T47D (cell line): Measurements from ENCODE around the gene ZNF516.

ENCODE experiments used
- DNase-seq, 2 experiments: peaks; one replicate each; pipeline versions ENCODE4 v3.0.0 to v3.0.0-alpha.2; 2011 to 2012; ENCODE audit warnings: low read depth in 1 of 2, low spot score in 1 of 2
- JUND ChIP-seq: IDR thresholded peaks from 2 replicates; pipeline ENCODE4 v1.6.1; 2012; ENCODE audit warnings: low read depth
- in situ Hi-C: cut with HindIII; loops from 2 replicates; pipeline ENCODE4 v1.10.0; 2016; ENCODE audit warnings: low sequenced_read_pairs, low pct_unique_long_range_greater_than_20kb

ZNF516 gene

DNA sequence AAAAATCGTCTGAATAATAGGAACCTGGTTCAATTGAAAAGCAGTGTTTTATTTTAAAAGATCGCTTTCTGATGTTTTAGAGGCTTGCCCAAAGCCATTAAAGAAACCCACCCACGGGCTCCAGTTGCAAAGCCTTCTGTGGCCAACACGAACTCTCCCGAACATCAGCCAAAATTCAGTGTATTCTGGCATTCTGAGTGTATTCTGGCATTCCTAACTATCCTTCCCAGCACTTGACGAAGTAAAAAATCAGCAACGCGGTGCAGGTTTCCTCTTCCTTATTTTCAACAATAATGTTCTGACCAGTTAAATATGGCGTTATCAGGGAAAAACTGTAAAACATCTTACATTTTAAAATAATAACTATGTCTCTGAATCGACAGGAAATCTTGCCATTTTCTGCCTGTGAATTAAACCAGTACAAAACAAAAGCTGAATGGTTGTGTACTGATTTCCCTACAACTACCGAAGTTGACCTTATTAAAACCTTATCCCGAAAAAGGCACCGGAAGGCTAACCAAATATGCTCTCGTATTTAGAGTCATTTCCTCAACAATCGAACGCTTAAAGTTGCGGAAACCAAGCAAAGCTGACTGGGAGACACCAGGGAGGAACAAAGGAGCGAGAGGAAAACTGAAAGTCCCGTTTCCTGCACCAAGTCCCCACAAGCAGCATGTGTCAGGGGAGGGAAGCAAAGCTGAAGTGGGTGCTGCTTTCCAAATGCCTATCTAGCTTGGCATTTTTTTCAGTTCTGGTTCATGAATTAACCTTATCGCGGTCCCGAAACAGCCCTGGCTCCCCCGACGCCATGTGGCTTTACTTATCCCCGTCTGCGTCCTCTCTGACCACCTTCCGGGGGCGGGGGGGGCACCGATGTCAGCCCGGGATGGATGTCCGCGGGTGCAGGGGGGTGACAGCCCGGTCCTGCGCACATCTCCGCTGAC, 44.3 kb downstream of the ZNF516 start:
- TF ChIP-seq JUND = no peak
- in situ Hi-C loops = no loop called here
- peak in 1 of 2 experiments; percentile 15 for DNase-seq

DNA sequence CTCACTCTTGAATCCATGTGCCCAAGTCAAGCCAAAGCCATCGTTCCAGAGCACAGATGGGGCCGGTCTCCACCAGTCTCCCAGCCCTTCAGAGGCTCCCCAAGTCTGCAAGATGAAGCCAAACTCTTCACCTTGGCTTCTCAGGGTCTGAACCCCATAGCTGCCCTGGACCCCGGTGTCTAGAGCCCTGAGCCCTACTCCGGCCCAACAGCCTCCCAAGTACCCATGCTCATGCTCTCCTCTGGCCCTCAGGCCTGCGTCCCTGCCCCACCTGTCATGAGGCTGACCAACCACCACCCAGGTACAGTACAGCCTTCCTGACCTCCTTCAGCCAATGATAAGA, 46.0 kb downstream of the ZNF516 start:
- TF ChIP-seq JUND = no peak
- DNase-seq = no peak
- in situ Hi-C loops = no loop called here

DNA sequence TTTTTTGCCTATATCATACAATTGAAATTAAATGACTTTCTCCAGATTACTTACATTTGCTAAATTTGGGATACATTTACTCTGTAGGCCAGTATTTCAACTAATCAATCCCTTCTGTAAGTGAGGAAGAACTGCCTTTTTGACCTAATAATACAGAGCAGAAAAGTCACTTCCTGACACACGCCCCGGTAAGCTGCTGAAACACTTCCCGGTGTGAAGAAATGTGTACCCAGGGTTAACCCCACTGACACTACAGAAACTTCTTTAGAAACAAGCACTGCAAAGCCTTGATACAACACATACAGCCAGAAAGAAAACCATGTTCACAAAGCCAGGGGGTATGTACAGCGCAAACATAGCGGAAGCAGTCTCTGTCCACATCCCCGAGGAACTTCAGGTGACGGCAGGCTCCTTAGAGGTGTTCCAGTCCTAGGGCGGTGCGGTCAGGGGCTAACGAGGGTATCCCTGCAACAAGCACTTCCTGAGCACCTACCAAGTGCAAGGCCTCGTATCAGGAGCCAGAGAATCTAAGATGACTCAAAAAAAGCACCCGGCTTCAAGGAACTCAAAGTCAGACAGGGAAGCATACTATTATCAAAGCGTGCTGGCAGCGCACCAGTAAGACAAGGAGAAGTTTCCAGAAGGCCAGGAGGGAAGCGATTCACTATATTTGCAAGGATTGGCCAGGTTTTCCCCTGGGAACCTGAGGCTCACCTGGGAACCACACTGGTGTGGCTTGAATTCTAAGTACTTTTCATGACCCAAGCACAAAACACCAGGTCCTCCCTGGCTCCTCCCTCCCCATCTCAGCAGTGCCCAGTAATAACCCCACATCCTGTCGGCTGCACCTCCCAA, 46.6 kb downstream of the ZNF516 start:
- in situ Hi-C loops = no loop called here
- TF ChIP-seq JUND = no peak
- DNase-seq = peak in 1 of 2 experiments; percentile 7

DNA sequence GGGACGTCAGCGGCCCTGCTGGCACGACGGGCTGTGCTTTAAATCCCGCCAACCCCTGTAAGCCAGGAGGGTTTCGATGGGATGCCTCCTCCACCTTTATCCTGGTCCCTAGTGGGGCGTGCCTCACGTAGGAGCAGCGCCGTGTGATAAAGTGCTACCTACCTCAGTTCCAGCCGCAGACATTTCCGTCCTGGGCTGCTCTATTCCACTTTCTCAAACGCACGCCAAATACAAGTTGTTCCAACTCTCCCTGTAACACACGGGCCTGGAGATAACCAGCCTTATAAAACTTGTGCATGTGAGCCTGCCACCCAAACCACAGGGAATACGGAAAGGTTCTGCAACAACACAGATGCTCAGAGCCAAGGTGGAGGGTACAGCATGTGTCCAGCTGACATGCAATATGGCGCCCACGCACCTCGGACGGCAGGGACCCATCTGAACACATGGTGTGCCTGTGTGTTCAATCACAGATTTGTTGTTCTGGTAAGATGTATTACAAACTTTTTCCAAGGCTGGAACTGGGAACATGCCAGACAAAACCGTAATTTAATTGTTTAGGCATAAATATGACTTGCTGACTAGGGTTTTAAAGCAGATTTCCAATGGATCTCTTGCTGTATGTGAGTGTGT, 47.7 kb downstream of the ZNF516 start:
- DNase-seq = no peak
- TF ChIP-seq JUND = no peak
- in situ Hi-C loops = no loop called here

GRCh38 chr18:76446321-76447257, 48.5 kb downstream of the ZNF516 start:
- no peak for TF ChIP-seq JUND
- DNase-seq = no peak
- in situ Hi-C loops = no loop called here

- DNase-seq = no peak
- in situ Hi-C loops = no loop called here
- TF ChIP-seq JUND = no peak
Observed at GRCh38 chr18:76445741-76446232, 49.3 kb downstream of the ZNF516 start.

DNA sequence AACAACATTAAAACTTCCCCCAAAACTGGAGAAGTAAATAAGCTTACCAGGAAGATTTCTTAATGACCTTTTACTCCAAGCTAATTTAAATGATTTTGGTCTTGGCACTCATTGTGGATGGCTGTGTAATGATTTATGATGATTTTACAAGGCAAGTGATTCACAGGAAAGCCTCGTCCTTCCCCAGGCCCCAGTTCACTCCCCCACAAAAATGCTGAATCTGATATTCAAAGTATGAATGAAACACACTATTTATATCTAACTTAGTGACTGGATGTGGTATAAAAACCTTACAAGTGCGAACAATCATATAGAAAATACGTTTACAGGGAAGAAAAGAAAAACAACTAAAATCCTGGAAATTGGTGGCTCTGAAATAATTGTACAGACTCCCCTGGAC, 49.8 kb downstream of the ZNF516 start:
- in situ Hi-C loops = no loop called here

DNA sequence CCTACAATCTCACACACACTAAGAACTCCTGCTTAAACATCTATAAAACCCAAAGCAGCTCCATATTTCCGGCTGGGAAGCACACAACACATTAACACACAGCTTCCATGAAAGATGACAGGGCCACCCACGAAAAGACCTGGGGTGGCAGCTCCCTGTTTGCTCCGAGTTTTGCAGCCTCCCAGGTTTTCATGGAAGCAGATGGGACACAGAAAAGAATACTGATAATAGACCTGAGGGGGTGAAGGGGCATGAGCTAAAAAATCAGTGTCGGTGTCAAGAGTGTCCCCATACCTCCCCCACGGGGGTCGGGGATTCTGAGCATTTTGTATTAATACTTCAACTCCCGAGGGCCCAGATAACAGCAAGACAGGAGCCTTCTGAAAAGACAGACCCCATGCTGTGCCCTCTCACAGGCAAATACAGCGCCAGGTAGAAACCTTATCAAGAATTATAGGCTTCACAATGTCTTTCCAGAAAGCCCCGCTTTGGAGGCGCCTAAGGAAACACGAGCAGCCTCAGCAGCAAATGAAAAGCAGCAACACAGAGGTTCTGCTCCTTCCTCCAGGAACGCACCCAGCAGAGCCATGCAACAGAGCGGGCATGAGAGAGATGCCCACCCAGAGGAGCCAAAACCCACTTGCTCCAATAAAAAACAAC, 50.5 kb downstream of the ZNF516 start:
- no peak for TF ChIP-seq JUND
- no peak for DNase-seq
- in situ Hi-C loops = no loop called here

More for the DNA sequence above, 49.8 kb downstream of the ZNF516 start:
- DNase-seq = no peak
- no peak for TF ChIP-seq JUND

DNA sequence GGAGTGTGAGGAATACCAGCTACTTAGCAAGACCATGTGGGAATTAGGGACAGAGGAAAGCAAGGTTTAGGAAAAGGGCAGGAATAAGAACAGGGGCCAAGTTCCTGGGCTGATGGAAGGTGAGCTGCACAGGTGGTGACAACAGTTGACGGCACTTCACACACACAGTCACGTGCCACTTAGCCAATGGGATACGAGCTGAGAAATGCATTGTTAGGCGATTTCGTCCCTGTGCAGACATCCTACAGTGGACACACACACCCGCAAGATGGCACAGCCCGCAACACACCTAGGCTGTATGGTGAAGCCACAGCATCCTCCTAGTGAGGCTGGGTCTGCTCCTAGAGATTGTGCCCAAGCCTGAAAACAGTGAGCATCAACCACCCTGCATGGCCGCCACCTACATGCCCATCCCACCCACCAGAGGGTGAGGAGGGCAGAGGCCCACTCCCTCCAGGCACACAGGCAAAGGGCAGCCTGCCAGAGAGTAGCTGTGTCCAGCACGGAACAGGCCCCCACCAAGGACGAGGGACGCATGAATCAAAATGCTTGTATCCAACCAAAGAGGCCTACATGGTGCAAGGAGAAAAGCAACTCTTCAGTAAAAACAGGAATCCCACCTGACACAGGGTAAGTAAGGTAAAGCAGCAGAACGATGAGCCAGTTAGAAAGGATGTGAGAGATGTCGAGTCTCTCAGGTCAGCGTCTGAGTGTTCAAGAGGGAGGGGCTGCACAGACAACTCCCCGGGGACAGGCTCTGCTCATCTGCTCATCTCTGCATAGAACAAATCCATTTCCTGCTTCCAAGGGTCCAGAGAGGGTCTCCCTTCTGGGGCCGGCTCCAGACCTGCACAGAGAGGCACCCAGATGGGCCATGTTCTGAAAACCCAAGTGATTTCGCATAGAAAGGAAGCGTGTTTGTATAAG, 51.3 kb downstream of the ZNF516 start:
- in situ Hi-C loops = no loop called here
- DNase-seq = no peak
- TF ChIP-seq JUND = no peak

GRCh38 chr18:76442413-76443171, 52.5 kb downstream of the ZNF516 start:
- no peak for DNase-seq
- no peak for TF ChIP-seq JUND
- in situ Hi-C loops = no loop called here
